OCI-LY7 (cell line): ENCODE data around the gene ACBD6.

ENCODE experiments used
- EZH2phosphoT487 ChIP-seq: fragments of 200-600 bp; sonication (generic); IDR thresholded peaks from 2 replicates; pipeline ENCODE4 v1.6.1; 2018; ENCODE audit warnings: low read depth, borderline replicate concordance, mild to moderate bottlenecking, mixed run types, antibody characterized with exemption, low read length, moderate library complexity, mixed read lengths
- TF ChIP-seq, protein P1 (sequence below): fragments of 200-600 bp; sonication (generic); conservative IDR thresholded peaks from 2 replicates; pipeline ENCODE4 v1.5.1; 2014; ENCODE audit warnings: mild to moderate bottlenecking, antibody characterized with exemption, low read length, moderate library complexity, mixed read lengths

GRCh38 chr1:180513531-180513930 lies 11.2 kb upstream of the ACBD6 start:
- TF ChIP-seq, protein P1, sequence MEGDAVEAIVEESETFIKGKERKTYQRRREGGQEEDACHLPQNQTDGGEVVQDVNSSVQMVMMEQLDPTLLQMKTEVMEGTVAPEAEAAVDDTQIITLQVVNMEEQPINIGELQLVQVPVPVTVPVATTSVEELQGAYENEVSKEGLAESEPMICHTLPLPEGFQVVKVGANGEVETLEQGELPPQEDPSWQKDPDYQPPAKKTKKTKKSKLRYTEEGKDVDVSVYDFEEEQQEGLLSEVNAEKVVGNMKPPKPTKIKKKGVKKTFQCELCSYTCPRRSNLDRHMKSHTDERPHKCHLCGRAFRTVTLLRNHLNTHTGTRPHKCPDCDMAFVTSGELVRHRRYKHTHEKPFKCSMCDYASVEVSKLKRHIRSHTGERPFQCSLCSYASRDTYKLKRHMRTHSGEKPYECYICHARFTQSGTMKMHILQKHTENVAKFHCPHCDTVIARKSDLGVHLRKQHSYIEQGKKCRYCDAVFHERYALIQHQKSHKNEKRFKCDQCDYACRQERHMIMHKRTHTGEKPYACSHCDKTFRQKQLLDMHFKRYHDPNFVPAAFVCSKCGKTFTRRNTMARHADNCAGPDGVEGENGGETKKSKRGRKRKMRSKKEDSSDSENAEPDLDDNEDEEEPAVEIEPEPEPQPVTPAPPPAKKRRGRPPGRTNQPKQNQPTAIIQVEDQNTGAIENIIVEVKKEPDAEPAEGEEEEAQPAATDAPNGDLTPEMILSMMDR = no peak
- no peak for TF ChIP-seq EZH2phosphoT487
